Thyroid gland (tissue), 4 donors: Measurements from ENCODE around the gene TMEM18.

Experiments used
- POLR2A ChIP-seq, 2 donors: fragments of 450-650 bp; IDR thresholded peaks; one replicate each; pipeline ENCODE4 v1.6.1; 2017; ENCODE audit warnings: antibody characterized with exemption in 2 of 2, mild to moderate bottlenecking in 2 of 2, moderate library complexity in 1 of 2
- TF ChIP-seq, protein P1 (sequence below), 6 experiments: fragments of 200-600 bp in 3 of 6; fragments of 450-650 bp in 3 of 6; sonication (generic) in 3 of 6; IDR thresholded peaks; one replicate each; pipeline ENCODE4 v1.5.1; 2016 to 2019; ENCODE audit warnings: antibody characterized with exemption in 6 of 6, mild to moderate bottlenecking in 2 of 6, inconsistent platforms in 1 of 6, moderate library complexity in 1 of 6

- TF ChIP-seq, protein P1, sequence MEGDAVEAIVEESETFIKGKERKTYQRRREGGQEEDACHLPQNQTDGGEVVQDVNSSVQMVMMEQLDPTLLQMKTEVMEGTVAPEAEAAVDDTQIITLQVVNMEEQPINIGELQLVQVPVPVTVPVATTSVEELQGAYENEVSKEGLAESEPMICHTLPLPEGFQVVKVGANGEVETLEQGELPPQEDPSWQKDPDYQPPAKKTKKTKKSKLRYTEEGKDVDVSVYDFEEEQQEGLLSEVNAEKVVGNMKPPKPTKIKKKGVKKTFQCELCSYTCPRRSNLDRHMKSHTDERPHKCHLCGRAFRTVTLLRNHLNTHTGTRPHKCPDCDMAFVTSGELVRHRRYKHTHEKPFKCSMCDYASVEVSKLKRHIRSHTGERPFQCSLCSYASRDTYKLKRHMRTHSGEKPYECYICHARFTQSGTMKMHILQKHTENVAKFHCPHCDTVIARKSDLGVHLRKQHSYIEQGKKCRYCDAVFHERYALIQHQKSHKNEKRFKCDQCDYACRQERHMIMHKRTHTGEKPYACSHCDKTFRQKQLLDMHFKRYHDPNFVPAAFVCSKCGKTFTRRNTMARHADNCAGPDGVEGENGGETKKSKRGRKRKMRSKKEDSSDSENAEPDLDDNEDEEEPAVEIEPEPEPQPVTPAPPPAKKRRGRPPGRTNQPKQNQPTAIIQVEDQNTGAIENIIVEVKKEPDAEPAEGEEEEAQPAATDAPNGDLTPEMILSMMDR (IDR thresholded peaks at IDR 0.05): no peak
- TF ChIP-seq POLR2A (IDR thresholded peaks at IDR 0.05): no peak
These were observed 43.8 kb downstream of the TMEM18 start for GRCh38 chr2:633371-633770.
